PFSK-1 (cell line): ENCODE results near the gene HTR1D.

Experiments used
- FOXP2 ChIP-seq: optimal IDR thresholded peaks from 2 replicates; pipeline ENCODE3; 2011; ENCODE audit warnings: borderline replicate concordance, control low read depth, inconsistent platforms; ENCODE audit not compliant: insufficient read depth; ENCODE audit errors: extremely low read length, extremely low read depth
- POLR2AphosphoS5 ChIP-seq: IDR thresholded peaks from 2 replicates; pipeline ENCODE4 v1.6.1; 2012; ENCODE audit warnings: low read depth, mild to moderate bottlenecking, control low read depth, low read length, moderate library complexity
- SIN3A ChIP-seq: IDR thresholded peaks from 2 replicates; pipeline ENCODE4 v1.6.1; 2012; ENCODE audit warnings: mild to moderate bottlenecking, low read length, moderate library complexity, borderline replicate concordance; ENCODE audit not compliant: insufficient read depth
- TAF1 ChIP-seq: IDR thresholded peaks from 2 replicates; pipeline ENCODE4 v1.6.1; 2012; ENCODE audit warnings: low read length, control low read depth, borderline replicate concordance; ENCODE audit not compliant: insufficient read depth
- TF ChIP-seq, protein P1 (sequence below), 2 experiments: IDR thresholded peaks; 2 replicates each; pipeline versions ENCODE4 v1.6.1 to v1.8.0; 2011 to 2012; ENCODE audit warnings: low read depth in 2 of 2, low read length in 2 of 2, control low read depth in 1 of 2, inconsistent platforms in 1 of 2, mild to moderate bottlenecking in 1 of 2, moderate library complexity in 1 of 2; ENCODE audit not compliant: insufficient read depth in 1 of 2

Gene HTR1D

DNA sequence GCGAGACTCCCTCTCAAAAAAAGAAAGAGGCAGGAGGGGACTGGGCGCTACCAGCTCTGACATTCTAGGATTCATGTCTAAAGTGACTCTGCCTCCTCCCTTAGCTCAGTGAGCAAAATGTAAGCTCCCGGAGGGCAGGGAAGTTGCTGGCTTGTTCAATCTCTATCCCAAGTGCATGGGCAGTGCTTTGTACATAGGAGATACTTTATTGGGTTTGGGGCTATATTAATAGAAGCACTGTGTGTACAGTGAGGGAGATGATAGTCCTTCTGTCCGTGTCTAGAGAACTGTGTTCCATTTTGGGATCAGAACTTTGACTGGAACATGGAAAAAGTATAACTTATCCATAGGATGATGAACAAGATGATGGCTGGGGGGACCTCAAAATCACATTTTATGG is 31.9 kb downstream of the HTR1D start:
- TF ChIP-seq SIN3A (no peak), FOXP2 (no peak)

DNA sequence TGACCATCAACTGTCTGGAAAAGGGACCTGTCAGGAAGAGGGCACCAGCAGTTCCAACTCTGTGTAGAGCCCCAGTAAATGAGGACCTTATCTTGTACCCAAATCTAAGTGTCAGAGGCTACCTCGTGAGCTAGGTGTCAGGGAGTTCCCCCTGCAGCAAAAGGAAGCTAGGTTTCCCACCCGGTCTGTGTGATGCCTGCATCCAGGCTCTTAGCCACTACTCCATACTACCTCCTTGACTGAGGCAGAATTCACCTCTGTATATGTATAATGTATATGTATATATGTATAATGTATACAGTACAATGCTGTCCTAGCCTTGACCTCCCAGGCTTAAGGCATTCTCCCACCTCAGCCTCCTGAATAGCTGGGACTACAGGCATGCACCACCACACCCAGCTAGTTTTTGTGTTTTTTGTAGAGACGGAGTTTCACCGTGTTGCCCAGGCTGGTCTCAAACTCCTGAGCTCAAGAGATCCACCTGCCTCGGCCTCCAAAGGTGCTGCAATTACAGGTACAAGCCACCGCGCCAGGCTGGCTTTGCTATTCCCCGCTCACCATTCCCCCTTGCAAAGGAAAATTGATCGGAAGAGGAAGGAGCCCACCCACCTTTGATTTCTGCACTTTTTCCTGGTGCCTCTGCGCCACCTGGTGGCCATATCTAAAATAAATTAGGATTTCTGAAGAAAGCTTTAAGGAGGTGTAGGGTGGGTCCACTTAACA is 32.9 kb downstream of the HTR1D start:
- TF ChIP-seq FOXP2 (no peak), SIN3A (no peak), TAF1 (no peak), POLR2AphosphoS5 (no peak)
- TF ChIP-seq, protein P1, sequence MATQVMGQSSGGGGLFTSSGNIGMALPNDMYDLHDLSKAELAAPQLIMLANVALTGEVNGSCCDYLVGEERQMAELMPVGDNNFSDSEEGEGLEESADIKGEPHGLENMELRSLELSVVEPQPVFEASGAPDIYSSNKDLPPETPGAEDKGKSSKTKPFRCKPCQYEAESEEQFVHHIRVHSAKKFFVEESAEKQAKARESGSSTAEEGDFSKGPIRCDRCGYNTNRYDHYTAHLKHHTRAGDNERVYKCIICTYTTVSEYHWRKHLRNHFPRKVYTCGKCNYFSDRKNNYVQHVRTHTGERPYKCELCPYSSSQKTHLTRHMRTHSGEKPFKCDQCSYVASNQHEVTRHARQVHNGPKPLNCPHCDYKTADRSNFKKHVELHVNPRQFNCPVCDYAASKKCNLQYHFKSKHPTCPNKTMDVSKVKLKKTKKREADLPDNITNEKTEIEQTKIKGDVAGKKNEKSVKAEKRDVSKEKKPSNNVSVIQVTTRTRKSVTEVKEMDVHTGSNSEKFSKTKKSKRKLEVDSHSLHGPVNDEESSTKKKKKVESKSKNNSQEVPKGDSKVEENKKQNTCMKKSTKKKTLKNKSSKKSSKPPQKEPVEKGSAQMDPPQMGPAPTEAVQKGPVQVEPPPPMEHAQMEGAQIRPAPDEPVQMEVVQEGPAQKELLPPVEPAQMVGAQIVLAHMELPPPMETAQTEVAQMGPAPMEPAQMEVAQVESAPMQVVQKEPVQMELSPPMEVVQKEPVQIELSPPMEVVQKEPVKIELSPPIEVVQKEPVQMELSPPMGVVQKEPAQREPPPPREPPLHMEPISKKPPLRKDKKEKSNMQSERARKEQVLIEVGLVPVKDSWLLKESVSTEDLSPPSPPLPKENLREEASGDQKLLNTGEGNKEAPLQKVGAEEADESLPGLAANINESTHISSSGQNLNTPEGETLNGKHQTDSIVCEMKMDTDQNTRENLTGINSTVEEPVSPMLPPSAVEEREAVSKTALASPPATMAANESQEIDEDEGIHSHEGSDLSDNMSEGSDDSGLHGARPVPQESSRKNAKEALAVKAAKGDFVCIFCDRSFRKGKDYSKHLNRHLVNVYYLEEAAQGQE (IDR thresholded peaks at IDR 0.05; ENCODE audit: insufficient read depth in 1 of 2, low read depth in 2 of 2, low read length in 2 of 2) = no peak

DNA sequence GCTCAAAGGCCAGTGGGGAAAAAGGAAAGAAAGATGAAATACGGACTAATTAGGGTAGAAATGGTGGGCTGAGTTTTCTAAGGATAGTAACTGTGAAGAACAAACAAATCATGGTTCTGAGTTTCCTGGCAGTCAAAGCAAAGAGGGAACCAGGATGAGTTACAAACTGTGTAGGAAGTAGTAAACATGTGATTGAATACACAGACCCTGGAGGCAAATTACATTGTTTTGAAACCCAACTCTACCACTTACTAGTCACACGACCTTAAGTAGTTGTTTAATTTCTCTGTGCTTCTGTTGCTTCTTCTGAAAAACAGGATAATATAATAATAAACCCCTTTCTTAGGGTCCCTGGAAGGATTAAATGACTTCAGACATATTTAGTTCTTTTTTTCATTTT is 37.4 kb downstream of the HTR1D start:
- TF ChIP-seq, protein P1 (IDR thresholded peaks at IDR 0.05; ENCODE audit: insufficient read depth in 1 of 2, low read depth in 2 of 2, low read length in 2 of 2) = no peak

DNA sequence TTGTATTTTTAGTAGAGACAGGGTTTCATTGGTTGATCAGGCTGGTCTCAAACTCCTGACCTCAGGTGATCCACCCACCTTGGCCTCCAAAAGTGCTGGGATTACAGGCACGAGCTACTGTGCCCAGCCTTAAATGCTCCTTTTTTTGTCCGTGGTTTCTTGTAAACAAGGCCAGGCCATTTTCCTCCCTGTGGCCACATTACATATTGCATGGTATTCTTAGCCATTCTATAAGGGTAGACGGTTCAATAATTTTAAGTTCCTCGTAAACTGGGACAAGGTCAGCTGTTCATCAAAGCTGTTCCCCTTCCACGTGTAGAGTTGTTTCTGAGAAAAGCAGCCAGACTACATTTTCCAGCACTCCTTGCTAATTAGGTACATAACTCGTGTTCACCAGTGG is 38.4 kb downstream of the HTR1D start:
- TF ChIP-seq TAF1 (no peak), FOXP2 (no peak), POLR2AphosphoS5 (no peak), SIN3A (no peak)
- TF ChIP-seq, protein P1 (IDR thresholded peaks at IDR 0.05; ENCODE audit: insufficient read depth in 1 of 2, low read depth in 2 of 2, low read length in 2 of 2) = no peak

- no peak for TF ChIP-seq FOXP2
- TF ChIP-seq SIN3A = no peak
- TF ChIP-seq, protein P1 (IDR thresholded peaks at IDR 0.05; ENCODE audit: insufficient read depth in 1 of 2, low read depth in 2 of 2, low read length in 2 of 2) = no peak
- TF ChIP-seq POLR2AphosphoS5 = no peak
- TF ChIP-seq TAF1 = no peak
Observed at GRCh38 chr1:23178414-23178813, 38.9 kb downstream of the HTR1D start.
